NCI-H128 (cell line): ENCODE results near the gene L1CAM.

Experiments used
- DNase-seq: peaks from one replicate; lab custom pipeline; 2025; ENCODE audit not compliant: unreplicated experiment; lab: John Stamatoyannopoulos, UW

L1CAM gene

GRCh38 chrX:153878969-153879653 lies 6.9 kb downstream of the L1CAM start:
- DNase-seq: peak; percentile 6

GRCh38 chrX:153878345-153878744 lies 7.6 kb downstream of the L1CAM start:
- DNase-seq: no peak

- no peak for DNase-seq
These were observed 8.3 kb downstream of the L1CAM start for GRCh38 chrX:153877571-153878261.

- DNase-seq: no peak
These were observed 9.9 kb downstream of the L1CAM start for GRCh38 chrX:153876112-153876491.

DNA sequence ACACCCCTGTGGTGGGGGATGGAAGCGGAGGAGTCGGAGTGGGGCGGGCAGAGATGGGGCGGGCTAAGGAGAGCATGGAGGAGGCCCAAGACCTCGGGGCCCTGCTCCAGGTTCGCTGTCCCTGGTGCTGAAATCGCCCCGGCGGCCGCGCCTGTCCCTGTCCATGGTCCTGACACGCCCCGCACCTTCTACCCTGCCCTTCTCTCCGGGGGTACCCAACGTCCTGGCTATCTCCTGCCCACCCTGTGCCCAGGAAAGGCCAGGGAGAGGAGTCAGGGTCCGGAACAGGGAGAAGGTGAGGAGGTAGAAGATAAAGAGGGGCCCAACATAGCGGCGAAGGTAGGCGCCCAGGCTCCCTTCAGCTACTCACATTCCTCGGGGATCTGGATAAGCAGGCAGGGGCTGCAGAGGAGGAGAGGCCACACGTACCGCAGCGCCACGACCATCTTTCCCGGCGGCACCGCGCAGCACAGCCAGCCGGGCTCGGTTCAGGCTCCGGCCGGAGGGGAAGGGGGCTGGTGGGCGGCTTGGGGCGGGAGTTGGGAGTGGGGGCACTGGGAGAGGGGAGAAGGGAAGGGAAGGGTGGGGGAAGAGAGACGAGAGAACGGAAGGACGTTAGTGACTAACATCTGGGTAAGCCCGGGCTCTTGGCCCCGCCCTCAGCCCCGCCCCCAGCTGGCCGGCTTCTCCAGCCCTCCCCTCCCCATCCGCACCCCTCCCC lies 10.4 kb downstream of the L1CAM start:
- no peak for DNase-seq

DNA sequence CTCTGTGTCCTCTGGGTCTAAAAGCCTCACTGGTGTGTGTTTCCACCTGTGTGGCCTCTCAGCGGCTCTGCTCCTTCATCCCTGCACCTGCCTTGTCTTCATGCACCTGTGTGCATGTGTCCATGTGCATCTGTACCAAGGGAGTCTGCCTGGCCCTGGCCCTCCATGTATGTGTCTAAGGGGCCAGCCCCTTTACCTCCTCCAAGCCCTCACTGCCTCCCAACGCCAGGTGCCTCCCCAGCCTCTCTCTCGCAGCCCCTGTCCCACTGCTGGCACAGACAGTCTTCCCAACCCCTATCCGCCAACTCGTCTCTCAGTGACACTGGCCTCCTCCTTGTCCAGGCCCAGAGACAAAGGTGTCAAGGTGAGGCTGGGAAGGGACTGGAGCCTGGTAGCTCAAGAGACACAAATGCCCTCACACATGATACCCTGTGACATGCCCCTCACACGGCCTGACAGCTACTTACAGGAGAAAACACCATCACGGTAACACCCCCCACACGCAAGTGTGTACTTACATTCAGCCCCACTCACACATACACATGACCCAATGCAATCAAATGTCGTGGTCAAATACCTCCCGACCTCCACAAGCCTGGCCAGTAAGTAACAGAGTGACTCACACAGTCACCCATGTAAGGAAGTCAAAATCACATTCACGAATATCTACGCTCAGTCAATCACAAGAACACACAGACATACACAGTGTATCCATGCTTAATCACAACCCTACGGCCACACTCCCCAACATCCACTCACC lies 11.4 kb downstream of the L1CAM start:
- DNase-seq: no peak

GRCh38 chrX:153874085-153874365 lies 11.9 kb downstream of the L1CAM start:
- no peak for DNase-seq

GRCh38 chrX:153873282-153874084 lies 12.5 kb downstream of the L1CAM start:
- no peak for DNase-seq

- DNase-seq: no peak
These were observed 13.8 kb downstream of the L1CAM start for GRCh38 chrX:153871946-153872878.

DNA sequence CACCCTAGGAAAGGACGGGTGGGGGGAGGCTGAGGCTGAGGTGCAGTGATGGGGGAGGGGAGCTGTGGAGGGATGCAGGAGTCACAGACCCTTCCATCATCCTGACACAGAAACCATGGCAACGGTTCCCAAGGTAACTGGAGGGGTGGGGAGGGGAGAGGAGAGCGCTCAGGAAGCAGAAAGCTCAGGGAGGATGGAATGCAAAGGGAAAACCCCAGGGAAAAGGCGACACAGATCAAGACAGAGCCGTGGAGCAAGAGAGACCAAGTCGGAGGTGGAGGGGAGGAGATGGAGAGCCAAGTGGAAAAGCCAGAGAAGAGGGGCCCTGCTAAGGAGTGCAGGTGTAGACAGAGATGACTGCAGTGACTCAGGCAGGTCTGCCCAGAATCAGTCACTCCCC lies 14.5 kb downstream of the L1CAM start:
- DNase-seq: no peak

GRCh38 chrX:153870791-153871360 lies 15.1 kb downstream of the L1CAM start:
- no peak for DNase-seq

DNA sequence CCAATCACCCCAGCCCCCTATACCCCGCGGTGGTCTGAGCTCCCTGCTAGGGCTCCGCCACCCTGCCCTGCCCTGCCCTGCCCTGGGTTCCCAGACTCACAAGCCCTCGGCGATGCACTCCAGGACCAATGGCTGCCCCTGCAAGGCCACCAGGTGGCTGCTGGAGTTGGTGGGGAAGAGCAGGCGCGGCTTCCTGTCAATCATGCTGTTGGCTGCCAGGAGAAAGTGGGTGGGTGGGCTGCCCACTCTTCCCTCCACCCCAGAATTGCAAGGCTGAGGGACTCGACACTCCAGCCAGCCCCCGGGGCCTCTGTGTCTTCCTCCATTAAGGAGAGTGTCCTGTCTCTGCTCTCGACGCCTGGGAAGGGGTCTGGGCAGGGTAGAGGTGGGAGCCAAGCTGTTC lies 15.7 kb downstream of the L1CAM start:
- no peak for DNase-seq

- DNase-seq: no peak
These were observed 16.3 kb downstream of the L1CAM start for GRCh38 chrX:153869473-153870287.

GRCh38 chrX:153868576-153869472 lies 17.1 kb downstream of the L1CAM start:
- no peak for DNase-seq

DNA sequence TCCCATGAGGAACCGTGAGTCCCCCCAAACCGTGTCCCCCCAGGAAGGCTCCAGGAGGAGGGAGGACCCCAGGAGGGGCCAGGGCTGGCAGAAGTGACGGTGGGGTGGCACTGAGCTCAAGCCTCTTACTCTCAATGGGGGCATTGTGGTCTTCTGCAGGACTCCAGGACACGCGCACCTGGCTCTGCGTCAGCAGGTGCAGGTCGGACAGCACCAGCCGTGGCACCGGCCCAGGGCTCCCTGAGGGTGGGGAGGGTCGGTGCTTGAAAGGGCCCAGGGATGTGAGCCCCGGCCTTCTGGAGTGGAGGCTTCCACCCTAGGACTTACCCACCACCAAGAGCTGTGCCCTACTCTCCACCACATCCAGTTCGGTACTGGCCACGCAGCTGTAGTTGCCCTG lies 18.3 kb downstream of the L1CAM start:
- DNase-seq: no peak

DNA sequence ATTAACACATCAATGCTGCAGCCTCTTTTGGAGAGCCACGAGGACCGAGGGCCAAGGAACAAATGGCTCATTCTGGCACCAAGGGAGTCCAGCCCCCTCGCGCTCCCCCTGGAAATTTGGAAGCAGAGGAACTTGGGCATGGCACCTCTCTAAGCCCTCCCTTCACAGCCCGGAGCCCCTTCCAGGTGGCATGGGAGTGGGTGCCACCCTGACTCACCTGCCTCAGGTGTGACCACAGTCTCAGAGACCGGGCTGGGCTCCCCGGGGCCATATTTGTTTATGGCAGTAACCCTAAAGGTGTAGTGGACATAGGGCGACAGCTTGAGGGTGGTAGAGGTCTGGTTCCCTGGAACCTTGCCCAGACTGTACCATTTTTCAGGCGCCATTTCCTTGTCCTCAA lies 18.8 kb downstream of the L1CAM start:
- no peak for DNase-seq

GRCh38 chrX:153866302-153867019 lies 19.5 kb downstream of the L1CAM start:
- no peak for DNase-seq
